Uterine smooth muscle cell (primary cell): Measurements from ENCODE around the gene ARHGAP23. TPM values are rescaled to one million over a fixed set of nuclear protein-coding genes. Genes with fewer than 3 reads are reported as not detected.

Source experiments
- total RNA-seq: library from RNA; depleted of rRNA; stranded (reverse); fragments of >200 nt; gene quantifications from 2 replicates; pipeline ENCODE4 v1.2.3, GENCODE V29; 2014

The ARHGAP23 gene
- 37.5 and 57.9 TPM in 2 replicates for total RNA-seq

GRCh38 chr17:38428112-38428642 lies at the start of gene ARHGAP23:
Gene ARHGAP23, plus strand, starts transcription at chr17:38428464. Its CDS starts 22 bp downstream, at chr17:38428486.

Other genes starting within 250 kb of the ARHGAP23 start
- gene TBC1D3, start 235.9 kb upstream of the ARHGAP23 start, total RNA-seq: not detected in 2 replicates
- 30.7 and 33.0 TPM in 2 replicates for gene MRPL45, start 131.3 kb upstream of the ARHGAP23 start, total RNA-seq
- under 0.01 TPM in 1 of 2 replicates, not detected in the other for gene GPR179, start 84.5 kb upstream of the ARHGAP23 start, total RNA-seq
- gene SOCS7, start 76.6 kb upstream of the ARHGAP23 start, total RNA-seq: 11.0 and 15.9 TPM in 2 replicates
- under 0.01 and 0.12 TPM in 2 replicates for gene SRCIN1, start 177.5 kb downstream of the ARHGAP23 start, total RNA-seq
- 0.55 and 0.87 TPM in 2 replicates for gene EPOP, start 246.5 kb downstream of the ARHGAP23 start, total RNA-seq